ENCODE measurements around the gene TEX264.
"Not testable (repeated sequence)": the region's sequence is repeated elsewhere in the genome, so short reads cannot be mapped to it uniquely, and the experiment has no call there.

Gene TEX264
- 30.9 to 44.2 (median 38.7) reads per million in 4 donors for total RNA-seq

GRCh38 chr3:51670823-51671733 is at the start of gene TEX264:
Gene TEX264 (plus strand): TSS chr3:51671252. CDS start chr3:51674305, 3,053 bp downstream.
- peak; percentile 90 to 99 (median 94) for DNase-seq

GRCh38 chr3:51622413-51622812 is 48.6 kb upstream of the TEX264 start:
- no peak for DNase-seq

GRCh38 chr3:51622868-51623267 is 48.2 kb upstream of the TEX264 start:
- DNase-seq = no peak

- DNase-seq = no peak
Observed at GRCh38 chr3:51630513-51630912, 40.5 kb upstream of the TEX264 start.

GRCh38 chr3:51637144-51637940 is 33.7 kb upstream of the TEX264 start:
- DNase-seq = no peak

- peak in 1 of 5 donors; percentile 42 for DNase-seq
Observed at GRCh38 chr3:51637941-51638471, 33.0 kb upstream of the TEX264 start.

- DNase-seq = no peak
Observed at GRCh38 chr3:51642462-51642861, 28.6 kb upstream of the TEX264 start.

- no peak for DNase-seq
Observed at GRCh38 chr3:51646091-51646490, 25.0 kb upstream of the TEX264 start.

- DNase-seq = not testable (repeated sequence)
Observed at GRCh38 chr3:51652103-51652502, 18.9 kb upstream of the TEX264 start.

GRCh38 chr3:51653409-51653808 is 17.6 kb upstream of the TEX264 start:
- not testable (repeated sequence) for DNase-seq

- no peak for DNase-seq
Observed at GRCh38 chr3:51657234-51657633, 13.8 kb upstream of the TEX264 start.

- DNase-seq = no peak
Observed at GRCh38 chr3:51659942-51660341, 11.1 kb upstream of the TEX264 start.

- no peak for DNase-seq
Observed at GRCh38 chr3:51662456-51662855, 8.6 kb upstream of the TEX264 start.

- no peak for DNase-seq
Observed at GRCh38 chr3:51668756-51669155, 2.3 kb upstream of the TEX264 start.

- peak; percentile 63 to 78 (median 67) for DNase-seq
Observed at GRCh38 chr3:51669241-51670052, 1.6 kb upstream of the TEX264 start.

GRCh38 chr3:51670053-51670822 is 814 bp upstream of the TEX264 start:
- peak in 2 of 5 donors; percentile 33 to 46 for DNase-seq

GRCh38 chr3:51671734-51672475 is 853 bp downstream of the TEX264 start:
- peak; percentile 24 to 67 (median 46) for DNase-seq

GRCh38 chr3:51673181-51673801 is 2.2 kb downstream of the TEX264 start:
- DNase-seq = no peak

GRCh38 chr3:51673802-51674654 is 3.0 kb downstream of the TEX264 start:
- DNase-seq = no peak
